CD4-positive, alpha-beta T cell (primary cell): ENCODE measurements around the gene ZNF106. TPM values are rescaled to one million over a fixed set of nuclear protein-coding genes. Genes with fewer than 3 reads are reported as not detected.

Source experiments
- ATAC-seq: fragments of 200-7000 bp; cut with Tn5 transposase; one replicate; pipeline ENCODE4 v1.10.0; 2022; ENCODE audit warnings: mild to moderate bottlenecking; ENCODE audit not compliant: poor library complexity
- CTCF ChIA-PET: fragments of 350-600 bp; sonication (Branson Sonifier 250); formaldehyde crosslinking; loops from one replicate; lab custom pipeline; 2021; ENCODE audit warnings: antibody characterized with exemption, inconsistent platforms; lab: Charles Lee
- POLR2A ChIA-PET: fragments of 350-600 bp; sonication (Branson Sonifier 250); formaldehyde crosslinking; loops from one replicate; lab custom pipeline; 2021; ENCODE audit warnings: antibody characterized with exemption, inconsistent platforms; lab: Charles Lee
- DNase-seq, 14 experiments: peaks; one replicate each; pipeline ENCODE4 v3.0.0-alpha.2; 2013 to 2020; ENCODE audit warnings: mixed read lengths in 2 of 14
- H3K27ac ChIP-seq, 2 donors: one replicate each; pipeline versions ENCODE4 v1.5.1 to v1.7.0; 2013; ENCODE audit warnings: low read length in 2 of 2, low read depth in 1 of 2, mild to moderate bottlenecking in 1 of 2
- H3K27me3 ChIP-seq, 2 experiments: 1 replicate in 1 of 2; 2 replicates in 1 of 2; pipeline versions ENCODE4 v1.6.1 to v1.7.0; 2013; ENCODE audit warnings: low read length in 2 of 2, control low read depth in 1 of 2, mild to moderate bottlenecking in 1 of 2, moderate library complexity in 1 of 2; ENCODE audit not compliant: insufficient read depth in 2 of 2, control insufficient read depth in 1 of 2
- H3K36me3 ChIP-seq: one replicate; pipeline ENCODE4 v1.6.1; 2013; ENCODE audit warnings: low read length, control low read depth; ENCODE audit not compliant: insufficient read depth
- H3K4me1 ChIP-seq: one replicate; pipeline ENCODE4 v1.6.1; 2013; ENCODE audit warnings: low read length, control low read depth; ENCODE audit not compliant: insufficient read depth
- H3K4me3 ChIP-seq: one replicate; pipeline ENCODE4 v1.5.1; 2013; ENCODE audit warnings: mild to moderate bottlenecking, low read length, moderate library complexity
- H3K9me3 ChIP-seq, 2 experiments: 1 replicate in 1 of 2; 2 replicates in 1 of 2; pipeline versions ENCODE4 v1.6.1 to v1.7.0; 2013; ENCODE audit warnings: low read length in 2 of 2, mild to moderate bottlenecking in 2 of 2, control low read depth in 1 of 2, moderate library complexity in 1 of 2; ENCODE audit not compliant: control insufficient read depth in 1 of 2, insufficient read depth in 1 of 2
- H3K27ac Mint-ChIP-seq: one replicate; pipeline ENCODE4 v1.8.0; 2020; ENCODE audit warnings: mixed read lengths
- H3K27me3 Mint-ChIP-seq: one replicate; pipeline ENCODE4 v1.8.0; 2021; ENCODE audit warnings: mixed read lengths
- H3K36me3 Mint-ChIP-seq: one replicate; pipeline ENCODE4 v1.8.0; 2021; ENCODE audit warnings: low read depth, mixed read lengths
- H3K4me1 Mint-ChIP-seq: one replicate; pipeline ENCODE4 v1.8.0; 2021; ENCODE audit warnings: low read depth, mixed read lengths
- H3K4me3 Mint-ChIP-seq: one replicate; pipeline ENCODE4 v1.8.0; 2020; ENCODE audit warnings: mild to moderate bottlenecking, mixed read lengths
- H3K9me3 Mint-ChIP-seq: one replicate; pipeline ENCODE4 v1.8.0; 2020; ENCODE audit warnings: mixed read lengths
- CTCF ChIP-seq: fragments of 200-600 bp; IDR thresholded peaks from one replicate; pipeline ENCODE4 v1.8.0; 2022; ENCODE audit warnings: antibody characterized with exemption, mild to moderate bottlenecking
- intact Hi-C, 2 experiments: fragments of 100-400 bp; cut with DNase I in 1 of 2; cut with micrococcal nuclease in 1 of 2; formaldehyde crosslinking; loops; one replicate each; pipeline versions ENCODE4 v1.15.1 to v1.9.0; 2023 to 2025; cut with DNase I, micrococcal nuclease
- polyA plus RNA-seq, 2 donors: library from polyadenylated mRNA; unstranded; fragments of 120-200 nt; gene quantifications; one replicate each; pipeline ENCODE4 v1.2.1, GENCODE V29; 2013
- total RNA-seq, 174 experiments: library from RNA in 2 of 174; stranded (reverse) in 2 of 174; gene quantifications; one replicate each; pipeline ENCODE4 v1.2.3 and lab custom pipeline; 2021 to 2026

ZNF106 gene
- total RNA-seq (10 to 100 TPM; 30.9 to 31.4 TPM), total RNA-seq (lab: John Stamatoyannopoulos, UW) (61.0 to 212 (median 145) reads per million in 172 experiments)
- 25.7 TPM for polyA plus RNA-seq (2013, experiment 1 of 2)
- 36.9 TPM for polyA plus RNA-seq (2013, experiment 2 of 2)

- no peak for TF ChIP-seq CTCF
- intact Hi-C loops = loop anchor here (1.0 to 10.0 kb wide), 5 partner anchors 58 to 634 kb away; partner anchors contain the start of genes CDAN1 (in 1 of the 2), HAUS2 (in 1 of the 2), LRRC57 (in 1 of the 2) and VPS39 (in 1 of the 2)
- Histone ChIP-seq H3K4me1 (peaks cover 47% of the 10 kb centered on the region), H3K9me3 (no peaks in the 10 kb centered on the region), H3K27ac (peak within 1 kb of the TSS; percentile 76 to 94), H3K27me3 (no peaks in the 10 kb centered on the region), H3K36me3 (no peaks in the 10 kb centered on the region), H3K4me3 (peak within 1 kb of the TSS; percentile 81)
- no peaks in the 10 kb centered on the region for H3K27me3 Mint-ChIP-seq
- ATAC-seq (peak; percentile 53), DNase-seq (peak; percentile 71 to 95 (median 85))
- peak within 1 kb of the TSS; percentile 100 for H3K4me3 Mint-ChIP-seq
- H3K36me3 Mint-ChIP-seq = peaks cover 30% of the 10 kb centered on the region
- H3K27ac Mint-ChIP-seq = peak within 1 kb of the TSS; percentile 99
- H3K9me3 Mint-ChIP-seq = no peaks in the 10 kb centered on the region
- H3K4me1 Mint-ChIP-seq = peaks cover 55% of the 10 kb centered on the region
- POLR2A ChIA-PET = interaction anchor here (0.6 to 2.6 kb wide), 18 partner anchors 9 to 1229 kb away, joined by 3 to 19 read pairs (median 4); partner anchors contain the start of genes GANC, HAUS2, LRRC57 and STARD9
- CTCF ChIA-PET = interaction anchor here (1.4 to 2.3 kb wide), 2 partner anchors 14 to 19 kb away, joined by 4 to 6 read pairs; no protein-coding TSS in a partner anchor
Observed at GRCh38 chr15:42490671-42491538, at the start of gene ZNF106. TSS of gene ZNF106 (minus strand) at chr15:42491141. CDS start at chr15:42472289, 18,852 bp downstream.

GRCh38 chr15:42533246-42533645, 42.3 kb upstream of the ZNF106 start:
- POLR2A ChIA-PET = no interaction called here
- Mint-ChIP-seq H3K36me3 (peaks cover 51% of the 10 kb centered on the region), H3K9me3 (no peaks in the 10 kb centered on the region), H3K27me3 (no peaks in the 10 kb centered on the region), H3K27ac (no peak overlapping the region), H3K4me1 (no peaks in the 10 kb centered on the region), H3K4me3 (no peak overlapping the region)
- H3K4me1 ChIP-seq = no peaks in the 10 kb centered on the region
- ATAC-seq (no peak), DNase-seq (no peak)
- CTCF ChIA-PET = no interaction called here
- H3K4me3 ChIP-seq = no peak overlapping the region
- no peaks in the 10 kb centered on the region for H3K9me3 ChIP-seq
- intact Hi-C loops = no loop called here
- TF ChIP-seq CTCF = no peak
- no peaks in the 10 kb centered on the region for H3K27me3 ChIP-seq
- no peak overlapping the region for H3K27ac ChIP-seq
- peaks cover 31% of the 10 kb centered on the region for H3K36me3 ChIP-seq

GRCh38 chr15:42528970-42529369, 38.0 kb upstream of the ZNF106 start:
- no peak for TF ChIP-seq CTCF
- no peak for DNase-seq
- POLR2A ChIA-PET = no interaction called here
- Mint-ChIP-seq H3K4me1 (no peaks in the 10 kb centered on the region), H3K27ac (no peak overlapping the region), H3K9me3 (no peaks in the 10 kb centered on the region), H3K27me3 (no peaks in the 10 kb centered on the region), H3K36me3 (peaks cover 60% of the 10 kb centered on the region), H3K4me3 (no peak overlapping the region)
- no peak overlapping the region for H3K27ac ChIP-seq
- CTCF ChIA-PET = no interaction called here
- intact Hi-C loops = loop anchor here in 1 of 2 experiments (10.0 kb wide), 1 partner anchor 126 kb away; no protein-coding TSS in a partner anchor
- ATAC-seq = no peak
- H3K27me3 ChIP-seq = no peaks in the 10 kb centered on the region
- peaks cover 37% of the 10 kb centered on the region for H3K36me3 ChIP-seq
- H3K9me3 ChIP-seq = no peaks in the 10 kb centered on the region
- H3K4me1 ChIP-seq = no peaks in the 10 kb centered on the region
- no peak overlapping the region for H3K4me3 ChIP-seq
